ENCODE results near the gene SMIM8.

SMIM8 gene

DNA sequence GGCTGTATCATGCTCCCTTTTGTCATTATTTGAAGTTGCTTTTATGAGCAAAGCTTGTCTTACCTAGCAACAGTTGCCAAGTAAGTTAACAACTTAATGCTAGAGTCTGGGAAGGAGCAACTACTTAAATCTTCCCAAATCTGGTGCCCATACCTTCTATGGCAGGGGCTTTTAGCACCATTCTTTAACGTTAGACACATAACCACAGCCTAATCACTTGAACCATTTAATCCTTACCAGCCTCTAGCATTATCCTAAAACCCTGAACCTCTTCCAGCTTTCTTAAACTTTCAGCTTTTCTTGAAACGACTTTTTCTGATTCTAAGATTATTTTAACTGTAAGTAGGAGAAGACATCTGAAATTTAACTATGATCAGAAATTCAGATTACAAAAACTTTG lies 22.3 kb downstream of the SMIM8 start, which contains the start of gene C6orf163:
Gene C6orf163 (plus strand): TSS at position 83 of the 400 bp plus-strand sequence. CDS start 287 bp downstream, at position 370.
- no peak within 1 kb of the TSS for H3K4me3 ChIP-seq (ENCODE audit: low read depth, low read length)
- TF ChIP-seq, protein P1, sequence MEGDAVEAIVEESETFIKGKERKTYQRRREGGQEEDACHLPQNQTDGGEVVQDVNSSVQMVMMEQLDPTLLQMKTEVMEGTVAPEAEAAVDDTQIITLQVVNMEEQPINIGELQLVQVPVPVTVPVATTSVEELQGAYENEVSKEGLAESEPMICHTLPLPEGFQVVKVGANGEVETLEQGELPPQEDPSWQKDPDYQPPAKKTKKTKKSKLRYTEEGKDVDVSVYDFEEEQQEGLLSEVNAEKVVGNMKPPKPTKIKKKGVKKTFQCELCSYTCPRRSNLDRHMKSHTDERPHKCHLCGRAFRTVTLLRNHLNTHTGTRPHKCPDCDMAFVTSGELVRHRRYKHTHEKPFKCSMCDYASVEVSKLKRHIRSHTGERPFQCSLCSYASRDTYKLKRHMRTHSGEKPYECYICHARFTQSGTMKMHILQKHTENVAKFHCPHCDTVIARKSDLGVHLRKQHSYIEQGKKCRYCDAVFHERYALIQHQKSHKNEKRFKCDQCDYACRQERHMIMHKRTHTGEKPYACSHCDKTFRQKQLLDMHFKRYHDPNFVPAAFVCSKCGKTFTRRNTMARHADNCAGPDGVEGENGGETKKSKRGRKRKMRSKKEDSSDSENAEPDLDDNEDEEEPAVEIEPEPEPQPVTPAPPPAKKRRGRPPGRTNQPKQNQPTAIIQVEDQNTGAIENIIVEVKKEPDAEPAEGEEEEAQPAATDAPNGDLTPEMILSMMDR (IDR thresholded peaks at IDR 0.05; ENCODE audit: low read depth, low read length), result no peak
- in situ Hi-C loops (cut with HindIII; ENCODE audit: low sequenced_read_pairs), result no loop called here
- no peak for DNase-seq (ENCODE audit: low read depth, low spot score)

DNA sequence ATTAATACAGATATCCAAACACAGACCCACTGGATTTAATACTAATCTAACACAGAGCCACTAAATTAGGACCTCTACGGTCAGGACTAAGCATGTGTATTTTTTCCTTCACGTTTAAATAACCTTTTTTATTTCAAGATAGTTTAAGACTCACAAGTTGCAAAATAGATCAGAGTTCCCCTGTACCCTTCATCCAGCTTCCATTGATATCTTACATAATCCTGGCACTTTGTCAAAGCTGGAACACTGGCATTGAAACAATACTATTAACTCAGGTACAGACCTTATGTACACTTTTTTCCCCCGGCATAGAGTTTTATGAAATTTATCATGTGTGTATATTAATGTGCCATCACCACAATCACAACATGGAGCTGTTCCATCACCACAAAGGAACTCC lies 24.3 kb downstream of the SMIM8 start:
- in situ Hi-C loops (cut with HindIII; ENCODE audit: low sequenced_read_pairs), result no loop called here
- DNase-seq (ENCODE audit: low read depth, low spot score), result no peak
- H3K4me3 ChIP-seq (ENCODE audit: low read depth, low read length), result no peak overlapping the region
- TF ChIP-seq, protein P1 (IDR thresholded peaks at IDR 0.05; ENCODE audit: low read depth, low read length), result no peak

DNA sequence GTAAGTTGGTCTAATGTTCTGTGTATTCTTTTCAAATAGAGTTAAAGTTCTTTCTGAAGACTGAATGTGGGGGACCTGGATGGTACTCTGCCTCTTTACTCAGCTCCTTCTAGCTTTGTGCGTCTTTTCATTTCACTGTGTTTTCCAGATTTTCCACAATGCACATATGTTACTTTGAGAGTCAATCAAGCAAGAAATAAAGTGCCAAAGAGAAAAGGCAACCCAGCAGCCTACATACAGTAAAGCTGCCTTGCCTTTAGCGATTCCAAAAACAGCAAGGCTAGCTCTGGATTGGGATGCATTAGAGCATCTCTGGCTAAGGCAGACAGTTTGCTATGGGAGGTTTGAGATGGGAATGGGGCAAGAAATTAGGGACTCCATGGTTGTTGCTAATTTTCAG lies 27.5 kb downstream of the SMIM8 start:
- in situ Hi-C loops (cut with HindIII; ENCODE audit: low sequenced_read_pairs), result no loop called here
- TF ChIP-seq, protein P1 (IDR thresholded peaks at IDR 0.05; ENCODE audit: low read depth, low read length), result no peak
- no peak overlapping the region for H3K4me3 ChIP-seq (ENCODE audit: low read depth, low read length)
- no peak for DNase-seq (ENCODE audit: low read depth, low spot score)

DNA sequence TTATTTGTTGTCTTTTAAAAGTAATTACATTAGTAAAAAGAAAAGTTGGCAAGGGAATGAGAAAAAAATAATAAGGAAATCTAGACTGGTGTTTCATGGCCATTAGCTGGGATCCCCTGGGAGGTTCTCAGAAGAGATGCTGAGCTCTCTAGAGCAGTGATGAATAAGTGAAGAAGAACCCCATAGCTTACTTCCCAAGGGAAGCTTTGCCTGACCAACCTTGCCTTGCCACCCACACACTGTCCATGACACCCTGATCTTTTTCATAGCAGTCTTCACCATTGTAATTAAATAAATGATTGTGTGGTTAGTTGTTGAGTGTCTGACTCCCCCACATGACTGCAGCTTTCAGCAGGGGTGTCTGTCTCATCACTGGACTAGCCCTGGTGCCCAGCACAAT lies 28.1 kb downstream of the SMIM8 start:
- TF ChIP-seq, protein P1 (IDR thresholded peaks at IDR 0.05; ENCODE audit: low read depth, low read length), result no peak
- in situ Hi-C loops (cut with HindIII; ENCODE audit: low sequenced_read_pairs), result no loop called here
- no peak overlapping the region for H3K4me3 ChIP-seq (ENCODE audit: low read depth, low read length)
- DNase-seq (ENCODE audit: low read depth, low spot score), result no peak

DNA sequence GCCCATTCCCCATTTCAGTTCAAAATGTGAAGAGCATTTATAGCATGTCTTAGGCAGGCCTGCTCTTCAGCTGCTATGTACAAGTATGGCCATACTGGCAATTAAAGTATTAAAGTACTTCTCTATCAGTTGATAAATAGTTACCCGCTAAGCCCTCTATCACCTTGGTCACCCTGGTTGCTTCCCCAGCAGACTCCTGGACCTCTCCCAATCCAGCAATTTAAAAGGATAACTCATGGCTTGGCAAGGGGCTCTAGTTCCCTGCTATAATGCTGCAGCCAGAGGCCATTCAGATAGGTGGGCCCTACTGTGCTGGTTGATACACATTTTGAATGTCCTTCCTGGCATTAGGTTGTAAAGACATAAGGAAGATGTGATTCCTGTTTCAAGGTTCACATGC lies 29.2 kb downstream of the SMIM8 start:
- no peak for DNase-seq (ENCODE audit: low read depth, low spot score)
- TF ChIP-seq, protein P1 (IDR thresholded peaks at IDR 0.05; ENCODE audit: low read depth, low read length), result no peak
- in situ Hi-C loops (cut with HindIII; ENCODE audit: low sequenced_read_pairs), result no loop called here
- no peak overlapping the region for H3K4me3 ChIP-seq (ENCODE audit: low read depth, low read length)

DNA sequence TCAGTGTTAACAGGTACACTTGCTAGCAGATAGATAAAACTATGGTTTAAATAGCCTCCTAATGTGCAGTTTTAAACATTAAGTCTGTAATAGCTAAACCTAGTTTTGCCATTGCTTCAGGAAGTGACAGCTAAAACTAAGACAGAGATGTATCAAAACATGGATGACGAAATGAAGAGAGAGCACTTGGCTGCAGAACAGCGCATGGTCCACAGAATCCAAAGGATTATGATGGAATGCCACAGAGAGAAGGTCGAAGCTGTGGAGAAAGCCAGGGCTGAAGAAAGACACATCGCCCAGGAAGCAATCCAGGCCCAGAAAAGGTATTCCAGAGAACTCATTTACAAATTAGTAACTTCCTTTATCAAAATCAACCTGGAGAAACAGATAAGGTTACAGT lies 33.8 kb downstream of the SMIM8 start:
- TF ChIP-seq, protein P1 (IDR thresholded peaks at IDR 0.05; ENCODE audit: low read depth, low read length), result no peak
- in situ Hi-C loops (cut with HindIII; ENCODE audit: low sequenced_read_pairs), result no loop called here

More for the DNA sequence above, 33.8 kb downstream of the SMIM8 start:
- DNase-seq (ENCODE audit: low read depth, low spot score), result no peak
- no peak overlapping the region for H3K4me3 ChIP-seq (ENCODE audit: low read depth, low read length)
